OCI-LY7 (cell line): Measurements from ENCODE around the gene PCYT1B. TPM values are rescaled to one million over a fixed set of nuclear protein-coding genes. Genes with fewer than 3 reads are reported as not detected.

Experiments
- BruUV-seq: library from RNA; stranded (reverse); fragments of 400-500 nt; replicated peaks from 2 replicates; lab custom pipeline; 2021; lab: Mats Ljungman, UMichigan
- CTCF ChIA-PET: fragments of 300-600 bp; sonication (Branson Sonifier 250); formaldehyde crosslinking; loops from one replicate; lab custom pipeline; 2022; ENCODE audit warnings: antibody characterized with exemption; ENCODE audit not compliant: unreplicated experiment; lab: Charles Lee
- POLR2A ChIA-PET: fragments of 300-600 bp; sonication (Branson Sonifier 250); formaldehyde crosslinking; loops from one replicate; lab custom pipeline; 2022; ENCODE audit warnings: antibody characterized with exemption; lab: Charles Lee
- DNase-seq: peaks from one replicate; pipeline ENCODE4 v3.0.0-alpha.2; 2015; ENCODE audit warnings: low spot score
- H2AFZ ChIP-seq: fragments of 200-600 bp; sonication (generic), shearing (Covaris generic); 2 replicates; pipeline ENCODE4 v1.6.1; 2014; ENCODE audit warnings: mild to moderate bottlenecking, antibody characterized with exemption, low read length, moderate library complexity
- H3K27ac ChIP-seq: fragments of 200-600 bp; sonication (generic); 2 replicates; pipeline ENCODE4 v1.5.1; 2014; ENCODE audit warnings: mixed run types, low read depth, mild to moderate bottlenecking, moderate library complexity, low read length, inconsistent platforms; ENCODE audit not compliant: poor library complexity, severe bottlenecking
- H3K36me3 ChIP-seq: fragments of 200-600 bp; sonication (generic); 2 replicates; pipeline ENCODE4 v1.6.1; 2014; ENCODE audit warnings: mild to moderate bottlenecking, antibody characterized with exemption, low read length, moderate library complexity, mixed read lengths; ENCODE audit not compliant: insufficient read depth
- H3K4me1 ChIP-seq: fragments of 200-600 bp; sonication (generic); 2 replicates; pipeline ENCODE4 v1.5.1; 2014; ENCODE audit warnings: mild to moderate bottlenecking, low read length; ENCODE audit not compliant: insufficient read depth, poor library complexity, severe bottlenecking
- H3K4me2 ChIP-seq: fragments of 200-600 bp; sonication (generic); 2 replicates; pipeline ENCODE4 v1.6.1; 2014; ENCODE audit warnings: mild to moderate bottlenecking, low read length
- H3K4me3 ChIP-seq: fragments of 200-600 bp; sonication (generic); 2 replicates; pipeline ENCODE4 v1.5.1; 2014; ENCODE audit warnings: mild to moderate bottlenecking, low read depth, low read length; ENCODE audit not compliant: poor library complexity, severe bottlenecking
- H3K79me2 ChIP-seq: fragments of 200-600 bp; sonication (generic); 2 replicates; pipeline ENCODE4 v1.6.1; 2016; ENCODE audit warnings: low read depth, mild to moderate bottlenecking, low read length, moderate library complexity, mixed read lengths; ENCODE audit not compliant: insufficient read depth
- H3K9me2 ChIP-seq: fragments of 200-600 bp; sonication (generic); 2 replicates; pipeline ENCODE4 v1.6.1; 2016; ENCODE audit warnings: mild to moderate bottlenecking, low read length, mixed read lengths; ENCODE audit not compliant: insufficient read depth
- H3K9me3 ChIP-seq: fragments of 200-600 bp; sonication (generic); 2 replicates; pipeline ENCODE4 v1.6.1; 2014; ENCODE audit warnings: mild to moderate bottlenecking, mixed run types, low read length, mixed read lengths
- H4K20me1 ChIP-seq: fragments of 200-600 bp; sonication (generic); 2 replicates; pipeline ENCODE4 v1.6.1; 2014; ENCODE audit warnings: mild to moderate bottlenecking, antibody characterized with exemption, low read length, moderate library complexity, mixed read lengths; ENCODE audit not compliant: insufficient read depth
- CTCF ChIP-seq: fragments of 200-600 bp; sonication (generic); conservative IDR thresholded peaks from 2 replicates; pipeline ENCODE4 v1.5.1; 2014; ENCODE audit warnings: mild to moderate bottlenecking, antibody characterized with exemption, low read length, moderate library complexity, mixed read lengths
- EZH2phosphoT487 ChIP-seq: fragments of 200-600 bp; sonication (generic); IDR thresholded peaks from 2 replicates; pipeline ENCODE4 v1.6.1; 2018; ENCODE audit warnings: low read depth, borderline replicate concordance, mild to moderate bottlenecking, mixed run types, antibody characterized with exemption, low read length, moderate library complexity, mixed read lengths
- intact Hi-C: fragments of 100-400 bp; cut with micrococcal nuclease; formaldehyde crosslinking; loops from one replicate; pipeline ENCODE4 v1.10.0; 2022; ENCODE audit not compliant: unreplicated experiment
- total RNA-seq, 2 experiments: library from RNA; depleted of rRNA in 1 of 2; stranded (reverse); fragments of >200 nt in 1 of 2; shearing (Covaris generic) in 1 of 2; gene quantifications; 2 replicates each; pipeline ENCODE4 v1.2.3, GENCODE V29; 2014 to 2022

The PCYT1B gene
- total RNA-seq, 2 experiments from 2014 or later = not detected

- BruUV-seq = no TSS peak
- Histone ChIP-seq H3K27ac (no peak overlapping the region), H3K79me2 (peaks cover 39% of the 10 kb centered on the region), H3K4me2 (no peak overlapping the region), H3K36me3 (peaks cover 25% of the 10 kb centered on the region), H4K20me1 (peaks cover 14% of the 10 kb centered on the region), H3K4me3 (no peak overlapping the region), H3K4me1 (peaks cover 26% of the 10 kb centered on the region), H3K9me2 (no peaks in the 10 kb centered on the region), H2AFZ (peak overlapping the region; percentile 94; the same call in 1 of the 2 replicates), H3K9me3 (no peaks in the 10 kb centered on the region)
- DNase-seq = no peak
- no peak for TF ChIP-seq CTCF
- no peak for TF ChIP-seq EZH2phosphoT487
- ChIA-PET CTCF (no interaction called here), POLR2A (no interaction called here)
- intact Hi-C loops = loop anchor here (2.0 to 10.0 kb wide), 2 partner anchors 228 to 542 kb away; partner anchors contain the start of gene PDK3
Observed at GRCh38 chrX:24692305-24692704, 45.2 kb upstream of the PCYT1B start.

GRCh38 chrX:24684048-24684447, 36.9 kb upstream of the PCYT1B start:
- H4K20me1 ChIP-seq = no peaks in the 10 kb centered on the region
- intact Hi-C loops = no loop called here
- no peaks in the 10 kb centered on the region for H3K9me2 ChIP-seq
- ChIA-PET POLR2A (no interaction called here), CTCF (no interaction called here)
- H3K27ac ChIP-seq = no peak overlapping the region
- BruUV-seq = no TSS peak
- no peaks in the 10 kb centered on the region for H3K36me3 ChIP-seq
- no peaks in the 10 kb centered on the region for H3K4me1 ChIP-seq
- no peaks in the 10 kb centered on the region for H3K79me2 ChIP-seq
- no peak overlapping the region for H3K4me3 ChIP-seq
- no peaks in the 10 kb centered on the region for H3K9me3 ChIP-seq
- TF ChIP-seq EZH2phosphoT487 (no peak), CTCF (no peak)
- no peak overlapping the region for H2AFZ ChIP-seq
- H3K4me2 ChIP-seq = no peak overlapping the region
- DNase-seq = no peak

DNA sequence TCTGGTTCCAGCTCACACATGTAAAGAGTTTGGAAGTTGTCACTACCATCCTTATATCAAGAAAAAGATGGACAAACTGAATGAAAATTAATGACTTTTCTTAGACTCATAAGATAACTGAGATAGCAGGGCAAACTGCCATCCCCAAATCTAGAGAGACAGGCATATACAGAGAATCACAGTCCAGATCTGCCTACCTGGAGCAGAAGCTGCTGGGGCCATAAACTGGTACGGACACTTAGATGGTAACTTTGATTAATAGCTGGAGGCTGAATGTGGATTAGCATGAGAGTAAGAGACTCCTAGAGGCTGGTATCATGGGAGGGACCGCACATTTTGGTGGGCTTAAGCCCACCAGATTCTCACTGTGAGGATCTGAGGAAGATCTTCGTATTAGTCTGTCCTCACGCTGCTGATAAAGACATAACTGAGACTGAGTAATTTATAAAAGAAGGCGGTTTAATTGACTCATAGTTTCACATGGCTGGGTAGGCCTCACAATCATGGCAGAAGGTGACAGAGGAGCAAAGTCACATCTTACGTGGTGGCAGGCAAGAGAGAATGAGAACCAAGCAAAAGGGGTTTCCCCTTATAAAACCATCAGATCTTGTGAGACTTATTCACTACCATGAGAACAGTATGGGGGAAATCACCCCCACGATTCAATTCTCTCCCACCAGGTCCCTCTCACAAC, 35.7 kb upstream of the PCYT1B start:
- Histone ChIP-seq H4K20me1 (no peaks in the 10 kb centered on the region), H3K79me2 (no peaks in the 10 kb centered on the region), H3K4me3 (no peak overlapping the region), H3K9me3 (no peaks in the 10 kb centered on the region), H3K27ac (no peak overlapping the region), H2AFZ (no peak overlapping the region), H3K4me2 (no peak overlapping the region), H3K36me3 (no peaks in the 10 kb centered on the region), H3K4me1 (no peaks in the 10 kb centered on the region), H3K9me2 (no peaks in the 10 kb centered on the region)
- POLR2A ChIA-PET = no interaction called here
- intact Hi-C loops = no loop called here
- no TSS peak for BruUV-seq
- DNase-seq = no peak
- TF ChIP-seq CTCF (no peak), EZH2phosphoT487 (no peak)
- CTCF ChIA-PET = no interaction called here
